ENCODE data around the gene PRELP.
"Not testable (repeated sequence)": the region's sequence is repeated elsewhere in the genome, so short reads cannot be mapped to it uniquely, and the experiment has no call there.

Gene PRELP

GRCh38 chr1:203509135-203509534 lies 33.5 kb downstream of the PRELP start:
- no peak for DNase-seq

- DNase-seq = no peak
Observed at GRCh38 chr1:203511513-203511912, 35.9 kb downstream of the PRELP start.

- no peak for DNase-seq
Observed at GRCh38 chr1:203511930-203512329, 36.3 kb downstream of the PRELP start.

GRCh38 chr1:203512517-203512847 lies 36.9 kb downstream of the PRELP start:
- DNase-seq = no peak

- peak; percentile 87 for DNase-seq
Observed at GRCh38 chr1:203512848-203513584, 37.4 kb downstream of the PRELP start.

GRCh38 chr1:203513585-203514031 lies 38.0 kb downstream of the PRELP start:
- DNase-seq = no peak

GRCh38 chr1:203516184-203516583 lies 40.6 kb downstream of the PRELP start:
- no peak for DNase-seq

GRCh38 chr1:203516906-203517305 lies 41.3 kb downstream of the PRELP start:
- DNase-seq = no peak

- no peak for DNase-seq
Observed at GRCh38 chr1:203517426-203518110, 42.0 kb downstream of the PRELP start.

- not testable (repeated sequence) for DNase-seq
Observed at GRCh38 chr1:203518139-203518538, 42.5 kb downstream of the PRELP start.

GRCh38 chr1:203518541-203518940 lies 42.9 kb downstream of the PRELP start:
- DNase-seq = no peak

- DNase-seq = no peak
Observed at GRCh38 chr1:203519053-203519840, 43.6 kb downstream of the PRELP start.

- no peak for DNase-seq
Observed at GRCh38 chr1:203519896-203520295, 44.3 kb downstream of the PRELP start.

GRCh38 chr1:203520315-203520714 lies 44.7 kb downstream of the PRELP start:
- DNase-seq = peak; percentile 39

GRCh38 chr1:203521074-203521794 lies 45.6 kb downstream of the PRELP start:
- DNase-seq = no peak

GRCh38 chr1:203521812-203522211 lies 46.2 kb downstream of the PRELP start:
- DNase-seq = no peak

- DNase-seq = no peak
Observed at GRCh38 chr1:203522237-203522636, 46.6 kb downstream of the PRELP start.

GRCh38 chr1:203523667-203524066 lies 48.1 kb downstream of the PRELP start:
- DNase-seq = no peak

GRCh38 chr1:203524152-203524551 lies 48.5 kb downstream of the PRELP start:
- DNase-seq = no peak

- DNase-seq = no peak
Observed at GRCh38 chr1:203524824-203525223, 49.2 kb downstream of the PRELP start.

- DNase-seq = no peak
Observed at GRCh38 chr1:203525685-203526084, 50.1 kb downstream of the PRELP start.

GRCh38 chr1:203526130-203526529 lies 50.5 kb downstream of the PRELP start:
- no peak for DNase-seq

GRCh38 chr1:203526572-203526971 lies 51.0 kb downstream of the PRELP start:
- peak; percentile 39 for DNase-seq
